B cell (primary cell): ENCODE data around the gene COQ7. TPM values are rescaled to one million over a fixed set of nuclear protein-coding genes. Genes with fewer than 3 reads are reported as not detected.

ENCODE experiments used
- ATAC-seq: fragments of 200-7000 bp; cut with Tn5 transposase; one replicate; pipeline ENCODE4 v1.10.0; 2021; ENCODE audit warnings: low read depth, mild to moderate bottlenecking, moderate number of reproducible peaks, moderate library complexity
- CTCF ChIA-PET: fragments of 350-600 bp; sonication (Branson Sonifier 250); formaldehyde crosslinking; loops from one replicate; lab custom pipeline; 2021; ENCODE audit warnings: antibody characterized with exemption, inconsistent platforms; lab: Charles Lee
- POLR2A ChIA-PET: fragments of 350-600 bp; sonication (Branson Sonifier 250); formaldehyde crosslinking; loops from one replicate; lab custom pipeline; 2021; ENCODE audit warnings: antibody characterized with exemption; lab: Charles Lee
- DNase-seq: peaks from one replicate; pipeline ENCODE4 v3.0.0; 2013
- H2AFZ ChIP-seq: 2 replicates; pipeline ENCODE4 v1.6.1; 2012; ENCODE audit warnings: mild to moderate bottlenecking, low read depth, low read length; ENCODE audit not compliant: insufficient read depth, poor library complexity, severe bottlenecking
- H3K27ac ChIP-seq, 2 donors: 1 replicate in 1 of 2; 2 replicates in 1 of 2; pipeline ENCODE4 v1.5.1; 2012 to 2013; ENCODE audit warnings: low read length in 2 of 2, mild to moderate bottlenecking in 2 of 2, moderate library complexity in 1 of 2
- H3K27me3 ChIP-seq, 4 experiments: fragments of 200-600 bp in 1 of 4; sonication (generic) in 1 of 4; replicated peaks in 1 of 4; 1 replicate in 2 of 4; 2 replicates in 2 of 4; pipeline versions ENCODE4 v1.6.1 to v1.7.0; 2013 to 2016; ENCODE audit warnings: low read length in 3 of 4, mild to moderate bottlenecking in 2 of 4, mixed read lengths in 1 of 4, moderate library complexity in 1 of 4; ENCODE audit not compliant: insufficient read depth in 4 of 4, control insufficient read depth in 3 of 4; ENCODE audit errors: control extremely low read depth in 1 of 4
- H3K36me3 ChIP-seq, 2 experiments: replicated peaks in 1 of 2; 1 replicate in 1 of 2; 2 replicates in 1 of 2; pipeline versions ENCODE4 v1.6.1 to v1.7.1; 2013; ENCODE audit warnings: low read length in 1 of 2; ENCODE audit not compliant: insufficient read depth in 2 of 2, control insufficient read depth in 1 of 2; ENCODE audit errors: control extremely low read depth in 1 of 2, extremely low read depth in 1 of 2
- H3K4me1 ChIP-seq, 2 donors: fragments of 200-600 bp in 1 of 2; sonication (generic) in 1 of 2; 1 replicate in 1 of 2; 2 replicates in 1 of 2; pipeline versions ENCODE4 v1.5.1 to v1.6.1; 2013 to 2017; ENCODE audit warnings: low read length in 2 of 2; ENCODE audit not compliant: control insufficient read depth in 2 of 2, insufficient read depth in 2 of 2
- H3K4me2 ChIP-seq: replicated peaks from 2 replicates; pipeline ENCODE3; 2012; ENCODE audit warnings: mild to moderate bottlenecking, low read depth, low read length; ENCODE audit not compliant: poor library complexity, severe bottlenecking
- H3K4me3 ChIP-seq, 5 experiments: fragments of 200-600 bp in 1 of 5; sonication (generic) in 1 of 5; 1 replicate in 3 of 5; 2 replicates in 2 of 5; pipeline versions ENCODE4 v1.5.1 to v1.7.0; 2011 to 2016; ENCODE audit warnings: low read length in 4 of 5, mild to moderate bottlenecking in 4 of 5, low read depth in 2 of 5, control low read depth in 1 of 5, moderate library complexity in 1 of 5; ENCODE audit not compliant: insufficient read depth in 1 of 5; ENCODE audit errors: control extremely low read depth in 1 of 5, extremely low read depth in 1 of 5
- H3K79me2 ChIP-seq: fragments of 200-600 bp; sonication (generic); one replicate; pipeline ENCODE4 v1.6.0; 2016; ENCODE audit warnings: low read length; ENCODE audit not compliant: control insufficient read depth, insufficient read depth
- H3K9ac ChIP-seq: fragments of 200-600 bp; sonication (generic); 2 replicates; pipeline ENCODE4 v1.6.1; 2017; ENCODE audit warnings: mild to moderate bottlenecking, low read length, moderate library complexity
- H3K9me3 ChIP-seq, 3 donors: one replicate each; pipeline versions ENCODE4 v1.6.1 to v1.7.1; 2013; ENCODE audit warnings: low read length in 2 of 3; ENCODE audit not compliant: control insufficient read depth in 2 of 3, insufficient read depth in 1 of 3; ENCODE audit errors: control extremely low read depth in 1 of 3
- H4K20me1 ChIP-seq: 2 replicates; pipeline ENCODE4 v1.6.0; 2012; ENCODE audit warnings: mild to moderate bottlenecking, low read length; ENCODE audit not compliant: insufficient read depth, control insufficient read depth, poor library complexity, severe bottlenecking
- H3K27ac Mint-ChIP-seq: one replicate; pipeline ENCODE4 v1.8.0; 2021; ENCODE audit warnings: mixed read lengths
- H3K27me3 Mint-ChIP-seq: one replicate; pipeline ENCODE4 v1.8.0; 2021; ENCODE audit warnings: mixed read lengths
- H3K4me1 Mint-ChIP-seq: one replicate; pipeline ENCODE4 v1.8.0; 2021; ENCODE audit warnings: mixed read lengths
- H3K4me3 Mint-ChIP-seq: one replicate; pipeline ENCODE4 v1.8.0; 2021; ENCODE audit warnings: mixed read lengths
- H3K9me3 Mint-ChIP-seq: one replicate; pipeline ENCODE4 v1.8.0; 2022; ENCODE audit warnings: mixed read lengths; ENCODE audit not compliant: insufficient read depth
- CTCF ChIP-seq: fragments of 200-600 bp; IDR thresholded peaks from one replicate; pipeline ENCODE4 v1.8.0; 2022; ENCODE audit warnings: antibody characterized with exemption, mild to moderate bottlenecking
- EZH2 ChIP-seq: IDR thresholded peaks from 2 replicates; pipeline ENCODE4 v1.6.1; 2012; ENCODE audit warnings: borderline replicate concordance, low read depth, mild to moderate bottlenecking, moderate library complexity, low read length; ENCODE audit not compliant: insufficient read depth, poor library complexity, severe bottlenecking
- WGBS: methylation state at CpG from one replicate; pipeline ENCODE4 v1.1.5; 2013; ENCODE audit warnings: missing lambda C conversion rate; ENCODE audit not compliant: insufficient coverage; 5-methylcytosine and 5-hydroxymethylcytosine counted together
- intact Hi-C: fragments of 100-400 bp; cut with micrococcal nuclease; formaldehyde crosslinking; loops from one replicate; pipeline ENCODE4 v1.10.0; 2022
- polyA plus RNA-seq: library from polyadenylated mRNA; depleted of rRNA; stranded (reverse); fragments of >200 nt; gene quantifications from 2 replicates; pipeline ENCODE4 v1.2.3, GENCODE V29; 2012
- total RNA-seq, 2 donors: library from RNA; stranded (reverse); fragments of 120-200 nt in 1 of 2; gene quantifications; 1 replicate in 1 of 2; 2 replicates in 1 of 2; pipeline versions ENCODE4 v1.2.3 to v1.2.4, GENCODE V29; 2013 to 2022

Gene COQ7
- total and polyA plus RNA-seq, 2 donors (not counting 1 experiment from before 2014, with no cell fraction given), result 8.1 to 19.4 TPM

GRCh38 chr16:19123535-19124178 lies 56.2 kb downstream of the COQ7 start:
- Mint-ChIP-seq H3K9me3 (no peaks in the 10 kb centered on the region), H3K4me1 (peaks cover 21% of the 10 kb centered on the region), H3K27me3 (no peaks in the 10 kb centered on the region), H3K4me3 (no peak overlapping the region), H3K27ac (no peak overlapping the region)
- no peak overlapping the region for H3K4me3 ChIP-seq
- no peaks in the 10 kb centered on the region for H3K79me2 ChIP-seq
- ATAC-seq (no peak), DNase-seq (no peak)
- ChIA-PET CTCF (interaction anchor here (1.6 kb wide), 1 partner anchor 36 kb away, joined by 6 read pairs; no protein-coding TSS in a partner anchor), POLR2A (no interaction called here)
- intact Hi-C loops, result no loop called here
- H3K27me3 ChIP-seq, result no peaks in the 10 kb centered on the region
- H2AFZ ChIP-seq, result no peak overlapping the region
- H3K4me1 ChIP-seq, result peaks cover 10 to 15% of the 10 kb centered on the region in 2 donors
- H3K9me3 ChIP-seq, result peaks cover 0 to 12% (median 6%) of the 10 kb centered on the region in 3 donors
- H3K9ac ChIP-seq, result no peak overlapping the region
- no peaks in the 10 kb centered on the region for H3K36me3 ChIP-seq
- no peak overlapping the region for H3K4me2 ChIP-seq
- H4K20me1 ChIP-seq, result no peaks in the 10 kb centered on the region
- WGBS, result 94% methylated on average over 4 of the region's 6 CpGs
- no peak overlapping the region for H3K27ac ChIP-seq
- TF ChIP-seq CTCF (no peak), EZH2 (no peak)

GRCh38 chr16:19126300-19126699 lies 58.9 kb downstream of the COQ7 start:
- Histone ChIP-seq H3K4me1 (peaks cover 5 to 9% of the 10 kb centered on the region in 2 donors), H3K4me3 (no peak overlapping the region), H3K9me3 (peaks cover 0 to 12% (median 6%) of the 10 kb centered on the region in 3 donors), H3K4me2 (no peak overlapping the region), H3K9ac (no peak overlapping the region), H3K27me3 (no peaks in the 10 kb centered on the region), H4K20me1 (no peaks in the 10 kb centered on the region), H3K36me3 (no peaks in the 10 kb centered on the region), H3K79me2 (no peaks in the 10 kb centered on the region), H3K27ac (no peak overlapping the region), H2AFZ (no peak overlapping the region)
- H3K9me3 Mint-ChIP-seq, result no peaks in the 10 kb centered on the region
- no peak overlapping the region for H3K27ac Mint-ChIP-seq
- no peak for DNase-seq
- no peaks in the 10 kb centered on the region for H3K27me3 Mint-ChIP-seq
- ATAC-seq, result no peak
- intact Hi-C loops, result no loop called here
- POLR2A ChIA-PET, result interaction anchor here (1.1 kb wide), 1 partner anchor 9 kb away, joined by 4 read pairs; no protein-coding TSS in a partner anchor
- H3K4me3 Mint-ChIP-seq, result no peak overlapping the region
- CTCF ChIA-PET, result no interaction called here
- no peak for TF ChIP-seq CTCF
- no peak for TF ChIP-seq EZH2
- peaks cover 28% of the 10 kb centered on the region for H3K4me1 Mint-ChIP-seq
